ENCODE measurements around the gene PHLPP1.

DNA sequence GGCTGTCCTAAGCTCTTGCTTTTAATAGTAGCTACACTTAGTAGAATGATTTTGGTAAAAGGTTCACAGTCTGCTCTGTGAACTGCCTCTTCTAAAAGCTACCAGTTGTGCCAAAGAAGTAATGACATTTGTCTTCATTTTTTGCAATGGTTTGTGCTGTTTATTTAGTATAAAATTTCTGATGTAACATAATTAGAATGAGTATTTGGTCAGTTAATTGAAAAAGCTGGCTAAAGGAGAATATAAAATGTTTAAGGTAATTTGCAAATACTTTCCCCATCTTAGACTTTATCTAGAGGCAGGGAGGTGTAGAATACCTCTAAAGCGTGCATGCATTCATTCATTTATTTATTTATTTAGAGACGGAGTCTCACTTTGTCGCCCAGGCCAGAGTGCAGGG lies 71.3 kb downstream of the PHLPP1 start:
- TF ChIP-seq, protein P1, sequence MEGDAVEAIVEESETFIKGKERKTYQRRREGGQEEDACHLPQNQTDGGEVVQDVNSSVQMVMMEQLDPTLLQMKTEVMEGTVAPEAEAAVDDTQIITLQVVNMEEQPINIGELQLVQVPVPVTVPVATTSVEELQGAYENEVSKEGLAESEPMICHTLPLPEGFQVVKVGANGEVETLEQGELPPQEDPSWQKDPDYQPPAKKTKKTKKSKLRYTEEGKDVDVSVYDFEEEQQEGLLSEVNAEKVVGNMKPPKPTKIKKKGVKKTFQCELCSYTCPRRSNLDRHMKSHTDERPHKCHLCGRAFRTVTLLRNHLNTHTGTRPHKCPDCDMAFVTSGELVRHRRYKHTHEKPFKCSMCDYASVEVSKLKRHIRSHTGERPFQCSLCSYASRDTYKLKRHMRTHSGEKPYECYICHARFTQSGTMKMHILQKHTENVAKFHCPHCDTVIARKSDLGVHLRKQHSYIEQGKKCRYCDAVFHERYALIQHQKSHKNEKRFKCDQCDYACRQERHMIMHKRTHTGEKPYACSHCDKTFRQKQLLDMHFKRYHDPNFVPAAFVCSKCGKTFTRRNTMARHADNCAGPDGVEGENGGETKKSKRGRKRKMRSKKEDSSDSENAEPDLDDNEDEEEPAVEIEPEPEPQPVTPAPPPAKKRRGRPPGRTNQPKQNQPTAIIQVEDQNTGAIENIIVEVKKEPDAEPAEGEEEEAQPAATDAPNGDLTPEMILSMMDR (conservative IDR thresholded peaks at IDR 0.05; ENCODE audit: low read length), result no peak
- no peak for TF ChIP-seq EZH2phosphoT487 (IDR thresholded peaks at IDR 0.05; ENCODE audit: borderline replicate concordance, low read depth, low read length)

Data from OCI-LY7 (cell line).